SU-DHL-6 (cell line): ENCODE results near the gene VWA2.

ENCODE experiments used
- H2AFZ ChIP-seq: fragments of 200-600 bp; sonication (generic); 2 replicates; pipeline ENCODE4 v1.6.1; 2014; ENCODE audit warnings: low read depth, mild to moderate bottlenecking, moderate library complexity, mixed read lengths, antibody characterized with exemption, low read length; ENCODE audit not compliant: severe bottlenecking
- H3F3A ChIP-seq: fragments of 200-600 bp; shearing (Covaris generic); 2 replicates; pipeline ENCODE4 v1.6.0; 2016; ENCODE audit warnings: antibody characterized with exemption, mild to moderate bottlenecking; ENCODE audit not compliant: insufficient read depth
- H3K27ac ChIP-seq: fragments of 200-600 bp; sonication (generic); 2 replicates; pipeline ENCODE4 v1.5.1; 2016; ENCODE audit warnings: low read depth, mild to moderate bottlenecking, low read length, moderate library complexity, mixed read lengths
- H3K27me3 ChIP-seq: fragments of 200-600 bp; sonication (generic), shearing (Covaris generic); 2 replicates; pipeline ENCODE4 v1.6.0; 2014; ENCODE audit warnings: mild to moderate bottlenecking, low read length
- H3K36me3 ChIP-seq: fragments of 200-600 bp; sonication (generic); 2 replicates; pipeline ENCODE4 v1.6.1; 2014; ENCODE audit warnings: mild to moderate bottlenecking, low read length, mixed read lengths
- H3K4me2 ChIP-seq: fragments of 300-600, 200-600 bp; shearing (Covaris generic), sonication (generic); 2 replicates; pipeline ENCODE4 v1.6.0; 2014; ENCODE audit warnings: low read length, low read depth, mild to moderate bottlenecking; ENCODE audit not compliant: poor library complexity, severe bottlenecking
- H3K4me3 ChIP-seq: fragments of 200-600 bp; sonication (generic); 2 replicates; pipeline ENCODE4 v1.5.1; 2014; ENCODE audit warnings: antibody characterized with exemption, low read length, mild to moderate bottlenecking, mixed read lengths; ENCODE audit not compliant: insufficient read depth, poor library complexity, severe bottlenecking
- H3K79me2 ChIP-seq: fragments of 200-600 bp; sonication (generic); 2 replicates; pipeline ENCODE4 v1.6.1; 2014; ENCODE audit warnings: mild to moderate bottlenecking, low read length, moderate library complexity; ENCODE audit not compliant: insufficient read depth
- H3K9ac ChIP-seq: fragments of 200-600 bp; sonication (generic); 2 replicates; pipeline ENCODE4 v1.7.0; 2014; ENCODE audit warnings: mild to moderate bottlenecking, low read length
- H3K9me2 ChIP-seq: fragments of 200-600 bp; sonication (generic); replicated peaks from 2 replicates; pipeline ENCODE4 v1.6.1; 2014; ENCODE audit warnings: low read length; ENCODE audit not compliant: insufficient read depth
- H3K9me3 ChIP-seq: fragments of 200-600 bp; sonication (generic); 2 replicates; pipeline ENCODE4 v1.6.1; 2014; ENCODE audit warnings: low read length, mixed read lengths; ENCODE audit not compliant: insufficient read depth
- H4K20me1 ChIP-seq: fragments of 200-600 bp; sonication (generic); 2 replicates; pipeline ENCODE4 v1.6.1; 2014; ENCODE audit warnings: low read depth, mild to moderate bottlenecking, antibody characterized with exemption, low read length, moderate library complexity, mixed read lengths
- EZH2phosphoT487 ChIP-seq: fragments of 200-600 bp; sonication (generic), shearing (Covaris generic); conservative IDR thresholded peaks from 2 replicates; pipeline ENCODE4 v1.6.1; 2018; ENCODE audit warnings: mild to moderate bottlenecking, antibody characterized with exemption, low read length, moderate library complexity, mixed read lengths
- TF ChIP-seq, protein P1 (sequence below): fragments of 200-600 bp; sonication (generic); IDR thresholded peaks from one replicate; pipeline ENCODE4 v1.5.1; 2017; ENCODE audit warnings: antibody characterized with exemption, mild to moderate bottlenecking, low read length, moderate library complexity; ENCODE audit not compliant: insufficient read depth, poor library complexity, severe bottlenecking

Gene VWA2

DNA sequence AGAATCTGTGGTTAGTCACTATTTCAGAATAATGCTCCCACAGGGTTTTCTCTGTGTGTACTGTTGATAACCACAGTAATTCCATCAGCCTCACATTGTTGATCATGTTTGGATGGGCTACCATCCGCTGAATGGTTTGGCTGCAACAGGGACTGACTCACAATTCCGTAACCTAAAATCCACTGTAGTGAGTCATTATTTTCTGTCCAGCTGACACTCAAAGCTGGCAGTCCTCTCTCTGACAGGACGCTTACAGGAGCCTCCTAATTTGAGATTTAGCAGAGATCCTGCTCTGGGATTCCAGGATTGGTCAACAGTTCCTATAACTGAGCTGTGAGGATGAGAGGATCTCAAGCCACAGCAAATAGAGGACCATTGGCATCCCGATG lies 32.7 kb downstream of the VWA2 start:
- H3K27ac ChIP-seq: no peak overlapping the region
- no peak overlapping the region for H3K4me3 ChIP-seq
- no peaks in the 10 kb centered on the region for H3K9me2 ChIP-seq
- H3K9ac ChIP-seq: no peak overlapping the region
- H3K27me3 ChIP-seq: no peaks in the 10 kb centered on the region
- no peaks in the 10 kb centered on the region for H3K36me3 ChIP-seq
- H3K79me2 ChIP-seq: no peaks in the 10 kb centered on the region
- H3F3A ChIP-seq: no peaks in the 10 kb centered on the region
- TF ChIP-seq EZH2phosphoT487: no peak
- TF ChIP-seq, protein P1, sequence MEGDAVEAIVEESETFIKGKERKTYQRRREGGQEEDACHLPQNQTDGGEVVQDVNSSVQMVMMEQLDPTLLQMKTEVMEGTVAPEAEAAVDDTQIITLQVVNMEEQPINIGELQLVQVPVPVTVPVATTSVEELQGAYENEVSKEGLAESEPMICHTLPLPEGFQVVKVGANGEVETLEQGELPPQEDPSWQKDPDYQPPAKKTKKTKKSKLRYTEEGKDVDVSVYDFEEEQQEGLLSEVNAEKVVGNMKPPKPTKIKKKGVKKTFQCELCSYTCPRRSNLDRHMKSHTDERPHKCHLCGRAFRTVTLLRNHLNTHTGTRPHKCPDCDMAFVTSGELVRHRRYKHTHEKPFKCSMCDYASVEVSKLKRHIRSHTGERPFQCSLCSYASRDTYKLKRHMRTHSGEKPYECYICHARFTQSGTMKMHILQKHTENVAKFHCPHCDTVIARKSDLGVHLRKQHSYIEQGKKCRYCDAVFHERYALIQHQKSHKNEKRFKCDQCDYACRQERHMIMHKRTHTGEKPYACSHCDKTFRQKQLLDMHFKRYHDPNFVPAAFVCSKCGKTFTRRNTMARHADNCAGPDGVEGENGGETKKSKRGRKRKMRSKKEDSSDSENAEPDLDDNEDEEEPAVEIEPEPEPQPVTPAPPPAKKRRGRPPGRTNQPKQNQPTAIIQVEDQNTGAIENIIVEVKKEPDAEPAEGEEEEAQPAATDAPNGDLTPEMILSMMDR: no peak
- H3K9me3 ChIP-seq: no peaks in the 10 kb centered on the region
- H4K20me1 ChIP-seq: no peaks in the 10 kb centered on the region
- H2AFZ ChIP-seq: no peak overlapping the region
- no peak overlapping the region for H3K4me2 ChIP-seq

DNA sequence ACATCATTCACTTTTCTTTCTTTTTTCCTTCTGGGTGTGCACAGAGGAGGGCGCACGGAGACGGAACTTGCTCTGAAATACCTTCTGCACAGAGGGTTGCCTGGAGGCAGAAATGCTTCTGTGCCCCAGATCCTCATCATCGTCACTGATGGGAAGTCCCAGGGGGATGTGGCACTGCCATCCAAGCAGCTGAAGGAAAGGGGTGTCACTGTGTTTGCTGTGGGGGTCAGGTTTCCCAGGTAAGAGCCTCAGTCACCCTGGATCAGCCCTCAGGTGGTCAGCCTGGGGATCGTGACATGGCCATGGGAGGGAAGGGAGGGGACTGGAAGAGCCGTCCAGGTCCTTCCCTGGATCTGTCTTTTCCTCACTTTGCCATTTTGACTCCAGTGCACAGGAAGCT lies 33.6 kb downstream of the VWA2 start:
- H3K9ac ChIP-seq: no peak overlapping the region
- H3K36me3 ChIP-seq: no peaks in the 10 kb centered on the region
- no peaks in the 10 kb centered on the region for H3K27me3 ChIP-seq
- H3K9me2 ChIP-seq: no peaks in the 10 kb centered on the region
- no peak overlapping the region for H2AFZ ChIP-seq
- TF ChIP-seq EZH2phosphoT487: no peak
- TF ChIP-seq, protein P1: no peak
- no peak overlapping the region for H3K27ac ChIP-seq
- no peak overlapping the region for H3K4me2 ChIP-seq
- H3F3A ChIP-seq: no peaks in the 10 kb centered on the region
- no peaks in the 10 kb centered on the region for H3K9me3 ChIP-seq
- no peaks in the 10 kb centered on the region for H4K20me1 ChIP-seq
- H3K79me2 ChIP-seq: no peaks in the 10 kb centered on the region
- H3K4me3 ChIP-seq: no peak overlapping the region

DNA sequence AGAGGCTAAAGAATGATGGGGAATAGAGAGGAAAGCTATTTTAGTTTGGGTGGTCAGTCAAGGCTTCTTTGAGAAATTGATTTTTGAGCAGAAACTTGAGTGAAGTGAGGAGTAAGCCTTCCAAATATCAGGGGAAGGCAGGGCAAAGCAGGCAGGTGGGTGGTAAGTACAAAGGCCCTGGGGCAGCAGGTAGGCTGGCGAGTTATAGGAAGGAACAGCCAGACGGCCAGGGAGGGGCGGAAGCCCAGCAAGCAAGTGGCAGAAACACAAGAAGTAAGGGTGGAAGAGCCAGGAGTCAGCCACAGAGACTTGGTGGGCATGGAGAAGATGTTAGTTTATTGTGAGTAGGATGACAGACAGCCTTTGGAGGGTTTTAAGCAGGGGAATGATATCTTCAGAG lies 34.9 kb downstream of the VWA2 start:
- Histone ChIP-seq H3K4me2 (no peak overlapping the region), H3K79me2 (no peaks in the 10 kb centered on the region), H2AFZ (no peak overlapping the region), H3K9ac (no peak overlapping the region), H3K4me3 (no peak overlapping the region), H3K9me3 (no peaks in the 10 kb centered on the region), H3K9me2 (no peaks in the 10 kb centered on the region), H3K36me3 (no peaks in the 10 kb centered on the region), H3F3A (no peaks in the 10 kb centered on the region), H3K27me3 (no peaks in the 10 kb centered on the region), H4K20me1 (no peaks in the 10 kb centered on the region), H3K27ac (no peak overlapping the region)
- TF ChIP-seq, protein P1: no peak
- no peak for TF ChIP-seq EZH2phosphoT487
